Thoracic aorta (tissue), 2 donors: ENCODE data around the gene OR9A4. TPM values are rescaled to one million over a fixed set of nuclear protein-coding genes. Genes with fewer than 3 reads are reported as not detected.
"Not testable (repeated sequence)": the region's sequence is repeated elsewhere in the genome, so short reads cannot be mapped to it uniquely, and the experiment has no call there.

Experiments used
- ATAC-seq: fragments of 150-250 bp; one replicate; pipeline ENCODE4 v1.8.0; 2017; ENCODE audit warnings: low read depth; ENCODE audit not compliant: insufficient number of reproducible peaks, low FRiP score
- DNase-seq: peaks from one replicate; pipeline ENCODE4 v3.0.0-alpha.2; 2020; ENCODE audit warnings: low spot score
- H3K27ac ChIP-seq, 2 donors: fragments of 200-600 bp; sonication (generic); 1 replicate in 1 of 2; 2 replicates in 1 of 2; pipeline ENCODE4 v1.5.1; 2016; ENCODE audit warnings: mild to moderate bottlenecking in 2 of 2, moderate library complexity in 2 of 2
- H3K27me3 ChIP-seq: fragments of 200-600 bp; sonication (generic); replicated peaks from 2 replicates; pipeline ENCODE4 v1.6.0; 2016; ENCODE audit warnings: mild to moderate bottlenecking; ENCODE audit not compliant: insufficient read depth
- H3K36me3 ChIP-seq: fragments of 200-600 bp; sonication (generic); one replicate; pipeline ENCODE4 v1.5.1; 2016
- H3K4me1 ChIP-seq, 2 donors: fragments of 200-600 bp; sonication (generic); 1 replicate in 1 of 2; 2 replicates in 1 of 2; pipeline versions ENCODE4 v1.5.1 to v1.6.0; 2016; ENCODE audit warnings: low read depth in 2 of 2, mild to moderate bottlenecking in 1 of 2; ENCODE audit not compliant: control insufficient read depth in 1 of 2
- H3K4me3 ChIP-seq: fragments of 200-600 bp; sonication (generic); 2 replicates; pipeline ENCODE4 v1.5.1; 2016; ENCODE audit warnings: mild to moderate bottlenecking
- H3K9me3 ChIP-seq: fragments of 200-600 bp; sonication (generic); 2 replicates; pipeline ENCODE4 v1.5.1; 2016
- total RNA-seq, 2 donors: library from RNA; depleted of rRNA; stranded (reverse); fragments of >200 nt; gene quantifications; one replicate each; pipeline versions ENCODE4 v1.1.0 to v1.2.3, GENCODE V29; 2016
- TF ChIP-seq, protein P1 (sequence below): fragments of 200-600 bp; sonication (generic); IDR thresholded peaks from one replicate; pipeline ENCODE4 v1.5.1; 2019; ENCODE audit warnings: antibody characterized with exemption

The OR9A4 gene
- total RNA-seq, 2 donors from 2014 or later: not detected

DNA sequence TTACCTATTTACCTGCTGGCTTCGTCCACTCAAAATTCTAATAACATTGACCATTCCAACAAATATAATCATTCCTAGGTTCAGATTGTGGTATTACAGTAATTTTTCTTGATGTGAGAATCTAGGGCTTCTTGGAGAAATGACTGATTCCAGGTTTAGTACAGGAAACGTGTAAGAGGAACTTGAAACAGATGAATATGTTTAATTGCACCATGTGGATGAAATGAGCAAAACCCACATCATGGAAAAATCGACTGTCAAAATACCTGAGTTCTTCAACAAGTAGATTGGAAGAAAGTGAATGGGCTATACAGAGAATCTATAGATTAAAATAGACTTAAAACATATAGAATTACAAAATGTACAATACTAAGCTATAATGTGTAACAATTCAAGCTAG is 24.9 kb upstream of the OR9A4 start:
- no peak overlapping the region for H3K27ac ChIP-seq
- no peak overlapping the region for H3K4me3 ChIP-seq
- TF ChIP-seq, protein P1, sequence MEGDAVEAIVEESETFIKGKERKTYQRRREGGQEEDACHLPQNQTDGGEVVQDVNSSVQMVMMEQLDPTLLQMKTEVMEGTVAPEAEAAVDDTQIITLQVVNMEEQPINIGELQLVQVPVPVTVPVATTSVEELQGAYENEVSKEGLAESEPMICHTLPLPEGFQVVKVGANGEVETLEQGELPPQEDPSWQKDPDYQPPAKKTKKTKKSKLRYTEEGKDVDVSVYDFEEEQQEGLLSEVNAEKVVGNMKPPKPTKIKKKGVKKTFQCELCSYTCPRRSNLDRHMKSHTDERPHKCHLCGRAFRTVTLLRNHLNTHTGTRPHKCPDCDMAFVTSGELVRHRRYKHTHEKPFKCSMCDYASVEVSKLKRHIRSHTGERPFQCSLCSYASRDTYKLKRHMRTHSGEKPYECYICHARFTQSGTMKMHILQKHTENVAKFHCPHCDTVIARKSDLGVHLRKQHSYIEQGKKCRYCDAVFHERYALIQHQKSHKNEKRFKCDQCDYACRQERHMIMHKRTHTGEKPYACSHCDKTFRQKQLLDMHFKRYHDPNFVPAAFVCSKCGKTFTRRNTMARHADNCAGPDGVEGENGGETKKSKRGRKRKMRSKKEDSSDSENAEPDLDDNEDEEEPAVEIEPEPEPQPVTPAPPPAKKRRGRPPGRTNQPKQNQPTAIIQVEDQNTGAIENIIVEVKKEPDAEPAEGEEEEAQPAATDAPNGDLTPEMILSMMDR: no peak
- no peaks in the 10 kb centered on the region for H3K36me3 ChIP-seq
- DNase-seq (no peak), ATAC-seq (no peak)
- no peaks in the 10 kb centered on the region for H3K9me3 ChIP-seq
- no peaks in the 10 kb centered on the region for H3K4me1 ChIP-seq
- no peaks in the 10 kb centered on the region for H3K27me3 ChIP-seq

DNA sequence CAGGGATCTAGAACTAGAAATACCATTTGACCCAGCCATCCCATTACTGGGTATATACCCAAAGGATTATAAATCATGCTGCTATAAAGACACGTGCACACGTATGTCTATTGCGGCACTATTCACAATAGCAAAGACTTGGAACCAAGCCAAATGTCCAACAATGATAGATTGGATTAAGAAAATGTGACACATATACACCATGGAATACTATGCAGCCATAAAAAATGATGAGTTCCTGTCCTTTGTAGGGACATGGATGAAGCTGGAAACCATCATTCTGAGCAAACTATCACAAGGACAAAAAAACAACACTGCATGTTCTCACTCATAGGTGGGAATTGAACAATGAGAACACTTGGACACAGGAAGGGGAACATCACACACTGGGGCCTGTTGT is 16.8 kb upstream of the OR9A4 start:
- ATAC-seq, H3K27ac ChIP-seq, H3K27me3 ChIP-seq, H3K4me3 ChIP-seq, DNase-seq, H3K36me3 ChIP-seq, H3K9me3 ChIP-seq, H3K4me1 ChIP-seq: not testable (repeated sequence)

DNA sequence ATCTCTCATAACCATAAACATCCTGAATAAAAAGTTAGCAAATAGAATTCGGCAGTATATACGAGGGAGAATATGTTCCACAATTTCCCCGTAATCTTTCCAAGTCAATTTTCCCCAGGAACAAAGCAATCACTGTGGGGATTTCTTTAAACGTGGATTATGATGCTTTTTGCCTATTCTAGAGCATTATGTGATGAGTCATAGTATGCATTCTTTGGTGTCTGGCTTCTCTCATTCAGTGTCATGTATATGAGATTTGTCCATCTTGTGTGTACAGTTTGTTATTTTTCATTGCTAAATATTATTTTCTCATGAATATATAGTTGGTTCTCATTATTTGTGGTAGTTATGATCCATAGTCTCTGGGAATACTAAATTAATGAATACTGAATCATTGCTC is 9.9 kb upstream of the OR9A4 start:
- no peaks in the 10 kb centered on the region for H3K36me3 ChIP-seq
- H3K4me3 ChIP-seq: no peak overlapping the region
- TF ChIP-seq, protein P1: no peak
- DNase-seq: no peak
- no peak for ATAC-seq
- H3K4me1 ChIP-seq: no peaks in the 10 kb centered on the region
- H3K9me3 ChIP-seq: no peaks in the 10 kb centered on the region
- H3K27me3 ChIP-seq: no peaks in the 10 kb centered on the region
- H3K27ac ChIP-seq: no peak overlapping the region

DNA sequence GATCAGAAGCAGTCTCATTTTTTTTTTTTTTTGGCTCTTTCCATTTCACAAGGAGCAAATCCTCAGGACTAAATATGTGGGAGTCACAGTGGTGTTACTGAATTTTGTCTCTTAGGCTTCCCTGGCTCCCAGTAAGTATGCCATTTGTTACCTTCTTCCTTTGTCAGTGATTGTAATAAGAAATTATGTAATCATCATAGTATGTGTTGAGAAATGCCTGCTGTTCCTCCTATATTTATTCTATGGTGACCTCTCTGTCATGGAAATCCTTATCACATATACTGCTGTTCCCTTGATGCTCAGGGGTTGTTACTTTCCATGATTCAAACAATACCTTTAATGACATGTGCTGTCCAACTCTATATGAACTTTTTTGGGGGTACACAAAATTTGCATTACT is 4.8 kb upstream of the OR9A4 start:
- no peaks in the 10 kb centered on the region for H3K4me1 ChIP-seq
- H3K4me3 ChIP-seq: no peak overlapping the region
- no peaks in the 10 kb centered on the region for H3K9me3 ChIP-seq
- DNase-seq (no peak), ATAC-seq (no peak)
- TF ChIP-seq, protein P1: no peak
- H3K27ac ChIP-seq: no peak overlapping the region
- H3K27me3 ChIP-seq: no peaks in the 10 kb centered on the region
- H3K36me3 ChIP-seq: no peaks in the 10 kb centered on the region

DNA sequence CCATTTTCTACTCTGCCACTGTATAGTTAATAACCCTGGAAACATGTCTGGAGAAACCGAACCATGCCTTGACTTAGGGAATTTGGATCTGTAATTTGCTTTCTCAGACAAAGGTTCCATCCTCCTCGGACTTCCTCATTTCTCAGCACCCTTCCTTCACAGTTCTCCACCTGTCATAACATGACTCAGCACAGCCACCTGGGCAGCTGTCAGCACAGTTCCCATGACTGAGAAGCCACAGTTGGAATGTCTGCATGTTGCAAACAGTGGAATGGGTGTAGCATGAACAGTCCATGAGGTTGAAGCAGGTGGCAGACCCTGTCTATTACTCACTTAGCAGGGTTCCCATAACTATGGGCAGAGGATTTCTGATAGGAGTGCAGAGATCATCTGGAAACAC is 634 bp upstream of the OR9A4 start:
- Histone ChIP-seq H3K27ac (no peak overlapping the region), H3K27me3 (no peaks in the 10 kb centered on the region), H3K4me3 (no peak overlapping the region), H3K36me3 (no peaks in the 10 kb centered on the region), H3K9me3 (no peaks in the 10 kb centered on the region), H3K4me1 (no peaks in the 10 kb centered on the region)
- ATAC-seq (no peak), DNase-seq (no peak)
- TF ChIP-seq, protein P1: no peak

DNA sequence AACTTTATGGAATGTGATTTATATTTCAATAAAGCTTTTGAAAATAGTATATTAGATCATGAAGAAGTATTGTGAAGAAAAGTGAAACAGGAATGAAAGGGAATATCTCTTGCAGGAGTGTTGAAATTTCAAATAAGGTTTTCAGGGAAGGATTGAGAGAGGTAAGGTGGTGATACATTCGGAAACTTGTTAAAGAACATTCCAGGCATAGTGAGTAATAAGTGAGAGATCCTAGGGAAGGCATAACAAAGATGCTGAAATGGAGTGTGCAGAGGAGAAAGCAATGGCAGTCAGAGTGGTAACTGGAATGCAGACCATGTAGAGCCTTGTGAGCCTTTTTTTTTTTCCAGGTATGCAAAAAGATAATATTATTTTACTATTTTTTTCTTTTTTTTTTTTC is 4.1 kb downstream of the OR9A4 start:
- TF ChIP-seq, protein P1: no peak
- Histone ChIP-seq H3K27ac (no peak overlapping the region), H3K27me3 (no peaks in the 10 kb centered on the region), H3K4me3 (no peak overlapping the region), H3K9me3 (no peaks in the 10 kb centered on the region), H3K4me1 (no peaks in the 10 kb centered on the region), H3K36me3 (no peaks in the 10 kb centered on the region)
- ATAC-seq: no peak
- no peak for DNase-seq
